Activated CD4-positive, alpha-beta memory T cell treated with anti-CD3 and anti-CD28 coated beads for 36 hours (primary cell): Measurements from ENCODE around the gene COL18A1. TPM values are rescaled to one million over a fixed set of nuclear protein-coding genes. Genes with fewer than 3 reads are reported as not detected.
"Not testable (repeated sequence)": the region's sequence is repeated elsewhere in the genome, so short reads cannot be mapped to it uniquely, and the experiment has no call there.

Experiments
- CTCF ChIA-PET: fragments of 350-600 bp; sonication (Branson Sonifier 250); formaldehyde crosslinking; loops from one replicate; lab custom pipeline; 2021; ENCODE audit warnings: antibody characterized with exemption, inconsistent platforms; lab: Charles Lee
- POLR2A ChIA-PET: fragments of 350-600 bp; sonication (Branson Sonifier 250); formaldehyde crosslinking; loops from one replicate; lab custom pipeline; 2021; ENCODE audit warnings: antibody characterized with exemption; lab: Charles Lee
- DNase-seq: peaks from one replicate; pipeline ENCODE4 v3.0.0-alpha.2; 2020
- H3K27ac Mint-ChIP-seq: one replicate; pipeline ENCODE4 v1.8.0; 2021; ENCODE audit warnings: mixed read lengths
- H3K27me3 Mint-ChIP-seq: one replicate; pipeline ENCODE4 v1.8.0; 2021; ENCODE audit warnings: mixed read lengths
- H3K36me3 Mint-ChIP-seq: one replicate; pipeline ENCODE4 v1.8.0; 2021; ENCODE audit warnings: mixed read lengths
- H3K4me1 Mint-ChIP-seq: one replicate; pipeline ENCODE4 v1.8.0; 2021; ENCODE audit warnings: low read depth, mixed read lengths
- H3K4me3 Mint-ChIP-seq: one replicate; pipeline ENCODE4 v1.8.0; 2021; ENCODE audit warnings: mild to moderate bottlenecking, mixed read lengths
- H3K9me3 Mint-ChIP-seq: one replicate; pipeline ENCODE4 v1.8.0; 2021; ENCODE audit warnings: mixed read lengths
- intact Hi-C: fragments of 100-400 bp; cut with micrococcal nuclease; formaldehyde crosslinking; loops from one replicate; pipeline ENCODE4 v1.15.1; 2023
- total RNA-seq, 2 experiments: library from RNA; stranded (reverse); gene quantifications; one replicate each; pipeline ENCODE4 v1.2.3, GENCODE V29; 2021

COL18A1 gene
- total RNA-seq, 2 experiments from 2014 or later, result 4.5 TPM

GRCh38 chr21:45499970-45500577, 95.1 kb downstream of the COL18A1 start:
- intact Hi-C loops, result no loop called here
- Mint-ChIP-seq H3K36me3 (no peaks in the 10 kb centered on the region), H3K4me1 (no peaks in the 10 kb centered on the region), H3K27me3 (no peaks in the 10 kb centered on the region), H3K27ac (no peak overlapping the region), H3K4me3 (no peak overlapping the region), H3K9me3 (no peaks in the 10 kb centered on the region)
- no peak for DNase-seq
- ChIA-PET CTCF (no interaction called here), POLR2A (no interaction called here)

DNA sequence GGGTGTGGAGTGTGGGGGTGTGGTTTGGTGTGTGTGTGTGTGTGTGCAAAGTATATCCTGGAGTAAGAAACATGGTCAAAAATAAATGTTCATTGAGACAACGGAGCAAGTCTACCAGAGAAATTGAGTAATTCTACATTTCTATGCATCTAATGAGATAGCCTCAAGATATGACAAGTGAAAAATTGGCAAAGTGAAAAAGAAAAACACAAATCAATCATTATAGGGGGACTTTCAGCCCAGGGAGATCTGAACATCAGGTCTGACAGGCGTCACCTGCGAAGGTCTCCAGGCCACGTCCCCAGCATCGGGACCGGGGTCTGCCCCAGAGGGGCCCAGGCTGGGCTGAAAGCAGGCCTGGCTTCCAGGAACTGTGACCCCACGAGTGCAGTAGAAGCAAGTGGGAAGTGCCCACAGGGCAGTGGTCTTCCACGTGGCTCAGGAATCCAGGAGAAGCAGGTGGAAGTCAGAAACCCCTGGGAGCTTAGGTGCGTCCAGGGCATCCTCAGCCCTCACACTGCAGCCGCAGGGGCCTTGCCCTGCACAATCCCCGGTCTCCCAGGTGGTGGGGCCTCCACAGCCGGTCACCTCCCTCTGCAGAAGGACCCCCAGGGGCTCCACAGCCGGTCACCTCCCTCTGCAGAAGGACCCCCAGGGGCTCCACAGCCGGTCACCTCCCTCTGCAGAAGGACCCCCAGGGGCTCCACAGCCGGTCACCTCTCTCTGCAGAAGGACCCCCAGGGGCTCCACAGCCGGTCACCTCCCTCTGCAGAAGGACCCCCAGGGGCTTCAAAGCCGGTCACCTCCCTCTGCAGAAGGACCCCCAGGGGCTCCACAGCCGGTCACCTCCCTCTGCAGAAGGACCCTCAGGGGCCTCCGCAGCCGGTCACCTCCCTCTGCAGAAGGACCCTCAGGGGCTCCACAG, 96.4 kb downstream of the COL18A1 start:
- H3K9me3 Mint-ChIP-seq, H3K27ac Mint-ChIP-seq, DNase-seq, H3K36me3 Mint-ChIP-seq, intact Hi-C loops, CTCF ChIA-PET, POLR2A ChIA-PET, H3K27me3 Mint-ChIP-seq, H3K4me1 Mint-ChIP-seq, H3K4me3 Mint-ChIP-seq: not testable (repeated sequence)

DNA sequence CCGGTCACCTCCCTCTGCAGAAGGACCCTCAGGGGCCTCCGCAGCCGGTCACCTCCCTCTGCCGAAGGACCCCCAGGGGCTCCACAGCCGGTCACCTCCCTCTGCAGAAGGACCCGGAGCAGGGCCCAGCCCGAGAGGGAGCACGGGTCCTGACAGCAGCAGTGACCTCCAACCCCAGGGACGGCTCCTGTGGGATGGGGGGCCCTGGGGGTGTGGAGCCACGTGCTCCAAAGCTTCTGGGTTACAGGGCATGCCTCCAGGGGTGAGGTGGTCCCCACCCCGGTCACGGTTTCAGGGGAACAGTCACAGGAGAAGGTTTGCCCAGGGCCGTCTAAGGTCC, 97.0 kb downstream of the COL18A1 start:
- Mint-ChIP-seq H3K4me1 (no peaks in the 10 kb centered on the region), H3K27me3 (no peaks in the 10 kb centered on the region), H3K4me3 (no peak overlapping the region), H3K27ac (no peak overlapping the region), H3K36me3 (no peaks in the 10 kb centered on the region), H3K9me3 (no peaks in the 10 kb centered on the region)
- intact Hi-C loops, result no loop called here
- ChIA-PET POLR2A (no interaction called here), CTCF (no interaction called here)
- no peak for DNase-seq

DNA sequence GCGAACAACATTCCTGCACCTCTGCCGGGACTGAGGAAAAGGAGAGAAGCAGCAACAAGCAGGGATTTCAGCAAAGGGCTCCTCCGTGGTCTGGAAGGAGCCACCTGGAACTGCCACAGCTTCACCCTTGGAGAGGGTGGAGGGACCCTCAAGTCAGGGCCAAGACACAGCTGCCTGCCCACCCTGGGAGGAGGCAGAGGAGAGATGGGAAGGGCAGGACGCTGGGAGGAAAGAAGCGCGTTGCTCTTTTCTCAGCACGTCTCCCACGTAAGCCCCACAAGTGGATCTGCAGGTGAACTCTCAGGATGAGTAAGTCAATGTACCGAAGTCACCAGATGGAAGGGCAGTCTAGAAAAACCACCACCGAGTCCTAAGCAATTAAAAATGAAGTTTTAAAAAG, 97.6 kb downstream of the COL18A1 start:
- CTCF ChIA-PET, result no interaction called here
- Mint-ChIP-seq H3K9me3 (no peaks in the 10 kb centered on the region), H3K27ac (no peak overlapping the region), H3K4me3 (no peak overlapping the region), H3K27me3 (no peaks in the 10 kb centered on the region), H3K36me3 (no peaks in the 10 kb centered on the region), H3K4me1 (no peaks in the 10 kb centered on the region)
- DNase-seq, result no peak
- intact Hi-C loops, result no loop called here
- POLR2A ChIA-PET, result no interaction called here

GRCh38 chr21:45503226-45503625, 98.3 kb downstream of the COL18A1 start:
- H3K9me3 Mint-ChIP-seq, POLR2A ChIA-PET, H3K27ac Mint-ChIP-seq, CTCF ChIA-PET, H3K36me3 Mint-ChIP-seq, intact Hi-C loops, H3K27me3 Mint-ChIP-seq, DNase-seq, H3K4me3 Mint-ChIP-seq, H3K4me1 Mint-ChIP-seq: not testable (repeated sequence)

GRCh38 chr21:45504021-45504515, 99.1 kb downstream of the COL18A1 start:
- ChIA-PET POLR2A (no interaction called here), CTCF (no interaction called here)
- Mint-ChIP-seq H3K4me1 (no peaks in the 10 kb centered on the region), H3K4me3 (no peak overlapping the region), H3K27ac (no peak overlapping the region), H3K9me3 (no peaks in the 10 kb centered on the region), H3K27me3 (no peaks in the 10 kb centered on the region), H3K36me3 (no peaks in the 10 kb centered on the region)
- no peak for DNase-seq
- intact Hi-C loops, result no loop called here

DNA sequence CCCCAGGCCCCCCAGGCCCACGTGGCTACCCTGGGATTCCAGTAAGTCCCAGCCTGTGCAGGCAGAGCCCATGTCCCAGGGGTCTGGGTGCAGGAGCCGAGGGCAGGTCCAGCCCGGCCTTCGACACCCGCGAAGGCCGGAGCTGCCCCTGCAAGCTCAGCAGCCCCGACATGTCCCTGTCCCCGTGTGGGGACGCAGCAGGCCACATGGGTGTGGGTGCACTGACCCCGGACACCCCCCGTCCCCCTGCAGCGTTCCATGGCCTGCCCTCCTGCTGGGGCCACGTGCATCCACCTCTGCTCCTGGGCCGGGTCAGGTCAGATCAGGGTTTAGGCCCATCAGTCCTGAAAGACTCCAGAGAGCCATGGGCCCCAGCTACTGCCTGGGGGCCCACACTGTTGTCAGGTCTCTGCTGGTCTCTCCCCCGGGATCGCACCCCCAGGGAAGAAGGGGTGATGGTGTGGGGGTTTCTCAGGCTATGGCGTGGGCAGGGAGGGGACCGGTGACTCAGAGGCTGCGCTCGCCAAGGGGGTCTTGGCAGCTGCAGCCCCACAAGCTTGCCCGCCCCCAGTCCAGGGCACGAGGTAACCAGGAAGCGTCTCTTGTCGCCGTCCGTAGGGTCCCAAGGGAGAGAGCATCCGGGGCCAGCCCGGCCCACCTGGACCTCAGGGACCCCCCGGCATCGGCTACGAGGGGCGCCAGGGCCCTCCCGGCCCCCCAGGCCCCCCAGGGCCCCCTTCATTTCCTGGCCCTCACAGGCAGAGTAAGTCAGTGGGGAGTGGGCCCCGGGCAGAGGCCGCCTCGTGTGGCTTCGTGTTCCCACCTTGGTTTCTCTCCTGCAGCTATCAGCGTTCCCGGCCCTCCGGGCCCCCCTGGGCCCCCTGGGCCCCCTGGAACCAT, 99.8 kb downstream of the COL18A1 start:
- intact Hi-C loops, result no loop called here
- no peaks in the 10 kb centered on the region for H3K4me1 Mint-ChIP-seq
- H3K4me3 Mint-ChIP-seq, result no peak overlapping the region
- no peaks in the 10 kb centered on the region for H3K36me3 Mint-ChIP-seq
- no peak for DNase-seq
- H3K9me3 Mint-ChIP-seq, result no peaks in the 10 kb centered on the region
- H3K27ac Mint-ChIP-seq, result no peak overlapping the region
- ChIA-PET POLR2A (no interaction called here), CTCF (no interaction called here)
- no peaks in the 10 kb centered on the region for H3K27me3 Mint-ChIP-seq

GRCh38 chr21:45505416-45506021, 100.6 kb downstream of the COL18A1 start:
- Mint-ChIP-seq H3K9me3 (no peaks in the 10 kb centered on the region), H3K27ac (no peak overlapping the region), H3K27me3 (no peaks in the 10 kb centered on the region), H3K4me1 (no peaks in the 10 kb centered on the region), H3K4me3 (no peak overlapping the region), H3K36me3 (no peaks in the 10 kb centered on the region)
- intact Hi-C loops, result no loop called here
- DNase-seq, result no peak
- CTCF ChIA-PET, result interaction anchor here (0.5 kb wide), 1 partner anchor 1482 kb away, joined by 3 read pairs; no protein-coding TSS in a partner anchor
- POLR2A ChIA-PET, result no interaction called here

- no peaks in the 10 kb centered on the region for H3K27me3 Mint-ChIP-seq
- no peak for DNase-seq
- H3K27ac Mint-ChIP-seq, result no peak overlapping the region
- H3K9me3 Mint-ChIP-seq, result no peaks in the 10 kb centered on the region
- H3K4me1 Mint-ChIP-seq, result no peaks in the 10 kb centered on the region
- H3K4me3 Mint-ChIP-seq, result no peak overlapping the region
- intact Hi-C loops, result no loop called here
- ChIA-PET POLR2A (no interaction called here), CTCF (no interaction called here)
- H3K36me3 Mint-ChIP-seq, result no peaks in the 10 kb centered on the region
Observed at GRCh38 chr21:45506241-45506817, 101.4 kb downstream of the COL18A1 start.

- CTCF ChIA-PET, result no interaction called here
- no peaks in the 10 kb centered on the region for H3K36me3 Mint-ChIP-seq
- no peaks in the 10 kb centered on the region for H3K9me3 Mint-ChIP-seq
- intact Hi-C loops, result no loop called here
- H3K27ac Mint-ChIP-seq, result no peak overlapping the region
- POLR2A ChIA-PET, result no interaction called here
- no peak overlapping the region for H3K4me3 Mint-ChIP-seq
- DNase-seq, result no peak
- no peaks in the 10 kb centered on the region for H3K4me1 Mint-ChIP-seq
- no peaks in the 10 kb centered on the region for H3K27me3 Mint-ChIP-seq
Observed at GRCh38 chr21:45506836-45507522, 102.0 kb downstream of the COL18A1 start.

DNA sequence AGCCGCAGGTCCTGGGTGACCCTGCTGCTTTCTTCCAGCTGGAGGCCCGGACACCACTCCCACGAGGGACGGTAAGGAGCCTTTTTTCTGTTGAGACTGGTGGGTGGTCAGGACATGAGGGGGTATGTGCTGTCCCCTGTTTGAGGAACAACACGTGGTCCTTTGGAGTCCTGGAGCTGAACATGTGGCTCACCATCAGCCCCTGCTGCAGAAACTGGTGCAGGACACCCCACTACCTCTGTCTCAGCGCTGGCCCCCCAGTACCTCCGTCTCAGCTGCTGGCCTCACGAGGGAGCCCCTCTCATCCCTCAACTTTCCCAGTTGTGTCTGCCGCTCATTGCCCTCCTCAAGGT, 102.5 kb downstream of the COL18A1 start:
- no peak for DNase-seq
- Mint-ChIP-seq H3K4me1 (no peaks in the 10 kb centered on the region), H3K36me3 (no peaks in the 10 kb centered on the region), H3K4me3 (no peak overlapping the region), H3K27ac (no peak overlapping the region), H3K9me3 (no peaks in the 10 kb centered on the region), H3K27me3 (no peaks in the 10 kb centered on the region)
- intact Hi-C loops, result no loop called here
- ChIA-PET CTCF (interaction anchor here (0.7 kb wide), 1 partner anchor 215 kb away, joined by 3 read pairs; no protein-coding TSS in a partner anchor), POLR2A (no interaction called here)
